Progenitor cell of endocrine pancreas (in vitro differentiated cells): ENCODE measurements around the gene KRT75. TPM values are rescaled to one million over a fixed set of nuclear protein-coding genes. Genes with fewer than 3 reads are reported as not detected.
A peak's percentile ranks its signal among the peaks of the same experiment; 100 is the strongest.

Experiments
- DNase-seq: peaks from one replicate; pipeline ENCODE4 v3.0.0; 2021; ENCODE audit warnings: low spot score; ENCODE audit not compliant: unreplicated experiment
- H3K27ac Mint-ChIP-seq: 2 replicates; pipeline ENCODE4 v1.8.0; 2021; ENCODE audit warnings: mild to moderate bottlenecking, moderate library complexity, mixed read lengths
- H3K27me3 Mint-ChIP-seq: 2 replicates; pipeline ENCODE4 v1.8.0; 2021; ENCODE audit warnings: mixed read lengths
- H3K36me3 Mint-ChIP-seq: 2 replicates; pipeline ENCODE4 v1.8.0; 2022; ENCODE audit warnings: mixed read lengths; ENCODE audit not compliant: insufficient read depth
- H3K4me1 Mint-ChIP-seq: 2 replicates; pipeline ENCODE4 v1.8.0; 2021; ENCODE audit warnings: low read depth, mixed read lengths
- H3K4me3 Mint-ChIP-seq: 2 replicates; pipeline ENCODE4 v1.8.0; 2021; ENCODE audit warnings: low read depth, mild to moderate bottlenecking, moderate library complexity, mixed read lengths
- H3K9me3 Mint-ChIP-seq: 2 replicates; pipeline ENCODE4 v1.8.0; 2021; ENCODE audit warnings: low read depth, mixed read lengths
- CTCF ChIP-seq: fragments of 200-600 bp; sonication (generic); IDR thresholded peaks from one replicate; pipeline ENCODE4 v1.5.0; 2021; ENCODE audit warnings: antibody characterized with exemption, mild to moderate bottlenecking; ENCODE audit not compliant: unreplicated experiment
- total RNA-seq: library from RNA; stranded (reverse); gene quantifications from 2 replicates; pipeline ENCODE4 v1.2.1, GENCODE V29; 2021

Gene KRT75
- total RNA-seq, 1 donor from 2014 or later, result not detected

GRCh38 chr12:52444647-52445595 lies 10.8 kb upstream of the KRT75 start:
- no peak for TF ChIP-seq CTCF
- H3K27ac Mint-ChIP-seq, result no peak overlapping the region
- H3K4me3 Mint-ChIP-seq, result no peak overlapping the region
- H3K9me3 Mint-ChIP-seq, result no peaks in the 10 kb centered on the region
- H3K4me1 Mint-ChIP-seq, result peaks cover 9% of the 10 kb centered on the region
- peaks cover 29% of the 10 kb centered on the region for H3K27me3 Mint-ChIP-seq
- no peaks in the 10 kb centered on the region for H3K36me3 Mint-ChIP-seq
- DNase-seq, result no peak

- peaks cover 9% of the 10 kb centered on the region for H3K4me1 Mint-ChIP-seq
- DNase-seq, result no peak
- TF ChIP-seq CTCF, result no peak
Observed at GRCh38 chr12:52443966-52444365, 9.8 kb upstream of the KRT75 start.

GRCh38 chr12:52442600-52443061 lies 8.5 kb upstream of the KRT75 start:
- Mint-ChIP-seq H3K4me3 (no peak overlapping the region), H3K4me1 (peaks cover 9% of the 10 kb centered on the region), H3K36me3 (no peaks in the 10 kb centered on the region), H3K27ac (no peak overlapping the region), H3K9me3 (no peaks in the 10 kb centered on the region), H3K27me3 (peaks cover 22% of the 10 kb centered on the region)
- no peak for DNase-seq
- TF ChIP-seq CTCF, result no peak

More at GRCh38 chr12:52443966-52444365, 9.8 kb upstream of the KRT75 start:
- Mint-ChIP-seq H3K27me3 (peaks cover 26% of the 10 kb centered on the region), H3K9me3 (no peaks in the 10 kb centered on the region), H3K36me3 (no peaks in the 10 kb centered on the region), H3K4me3 (no peak overlapping the region), H3K27ac (no peak overlapping the region)

- peaks cover 21% of the 10 kb centered on the region for H3K27me3 Mint-ChIP-seq
- no peaks in the 10 kb centered on the region for H3K36me3 Mint-ChIP-seq
- H3K27ac Mint-ChIP-seq, result peak overlapping the region; percentile 44
- peaks cover 20% of the 10 kb centered on the region for H3K4me1 Mint-ChIP-seq
- no peak for DNase-seq
- H3K4me3 Mint-ChIP-seq, result no peak overlapping the region
- H3K9me3 Mint-ChIP-seq, result no peaks in the 10 kb centered on the region
- no peak for TF ChIP-seq CTCF
Observed at GRCh38 chr12:52441320-52441911, 7.2 kb upstream of the KRT75 start.

- DNase-seq, result no peak
- Mint-ChIP-seq H3K27ac (peak overlapping the region; percentile 22), H3K4me3 (no peak overlapping the region), H3K9me3 (no peaks in the 10 kb centered on the region), H3K36me3 (no peaks in the 10 kb centered on the region), H3K27me3 (peaks cover 16% of the 10 kb centered on the region), H3K4me1 (peaks cover 23% of the 10 kb centered on the region)
- no peak for TF ChIP-seq CTCF
Observed at GRCh38 chr12:52440821-52441319, 6.7 kb upstream of the KRT75 start.
